Activated gamma-delta T cell treated with anti-CD3 and anti-CD28 coated beads, Interleukin-2, amount 50 U/mL, for 16 hours (primary cell): Measurements from ENCODE around the gene UGT3A2.

Experiments
- DNase-seq: peaks from one replicate; pipeline ENCODE4 v3.0.0-alpha.2; 2020; ENCODE audit warnings: low read depth

The UGT3A2 gene

DNA sequence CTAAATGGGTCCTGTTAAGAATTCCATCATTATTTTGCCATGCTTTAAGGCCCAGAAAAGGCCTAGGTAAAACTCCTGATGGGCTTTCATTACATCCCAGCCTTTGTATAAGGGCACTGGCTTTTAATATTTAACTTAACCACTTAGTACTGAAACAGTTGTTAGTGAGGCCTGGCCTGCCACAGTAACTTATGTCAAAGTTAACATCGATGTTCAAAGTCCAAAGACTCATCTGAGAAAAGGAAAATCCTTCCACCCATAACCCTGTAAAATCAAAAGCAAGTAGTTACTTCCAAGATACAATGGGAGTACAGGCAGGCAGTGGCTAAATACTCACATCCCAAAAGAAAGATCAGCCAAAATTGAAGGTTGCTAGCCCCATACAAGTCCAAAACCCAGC, 60.5 kb downstream of the UGT3A2 start:
- DNase-seq = no peak

DNA sequence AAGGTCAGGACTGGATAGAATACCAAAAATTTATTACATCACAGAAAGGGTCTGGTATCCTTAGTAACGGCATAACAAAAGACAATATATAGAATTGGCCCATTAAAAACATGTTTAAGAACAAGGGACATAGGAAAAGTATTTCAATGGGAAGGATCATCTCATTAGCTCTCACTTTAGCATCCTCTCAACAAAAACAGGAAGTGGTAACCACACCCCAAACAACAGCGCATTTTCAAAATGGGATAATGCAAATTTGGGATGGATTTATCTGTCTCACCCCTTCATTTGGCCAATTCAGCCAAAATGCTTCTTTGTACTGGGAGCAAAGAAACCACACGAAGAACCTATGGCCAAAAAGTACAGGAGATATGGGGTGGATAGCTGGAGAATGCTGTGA, 65.7 kb downstream of the UGT3A2 start:
- DNase-seq = no peak

- DNase-seq = no peak
These were observed 67.1 kb downstream of the UGT3A2 start for GRCh38 chr5:35999547-35999946.

DNA sequence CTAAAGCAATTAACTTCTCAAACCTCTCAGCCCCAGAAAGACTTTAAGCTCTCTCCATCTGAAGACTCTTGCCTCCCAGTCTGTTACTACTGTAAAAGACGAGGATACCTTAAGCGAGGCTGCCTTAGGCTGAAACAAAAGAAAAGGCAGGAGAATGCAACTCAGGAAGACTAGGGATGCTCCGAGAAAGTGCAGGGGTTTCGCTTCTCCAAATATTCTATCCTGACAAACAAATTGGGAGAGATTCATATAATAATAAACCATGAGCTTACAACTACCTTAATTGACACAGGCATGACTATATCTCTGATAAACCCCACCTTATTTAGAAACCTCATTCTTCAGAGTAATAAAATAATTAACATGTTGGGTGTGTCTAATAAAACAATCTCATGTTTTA, 70.6 kb downstream of the UGT3A2 start:
- no peak for DNase-seq

- no peak for DNase-seq
These were observed 75.6 kb downstream of the UGT3A2 start, which contains the start of gene UGT3A1 for GRCh38 chr5:35990941-35991611. UGT3A1 (minus strand) TSS chr5:35991390; CDS start chr5:35991240, 150 bp downstream.

GRCh38 chr5:35990520-35990919, 76.2 kb downstream of the UGT3A2 start:
- no peak for DNase-seq

DNA sequence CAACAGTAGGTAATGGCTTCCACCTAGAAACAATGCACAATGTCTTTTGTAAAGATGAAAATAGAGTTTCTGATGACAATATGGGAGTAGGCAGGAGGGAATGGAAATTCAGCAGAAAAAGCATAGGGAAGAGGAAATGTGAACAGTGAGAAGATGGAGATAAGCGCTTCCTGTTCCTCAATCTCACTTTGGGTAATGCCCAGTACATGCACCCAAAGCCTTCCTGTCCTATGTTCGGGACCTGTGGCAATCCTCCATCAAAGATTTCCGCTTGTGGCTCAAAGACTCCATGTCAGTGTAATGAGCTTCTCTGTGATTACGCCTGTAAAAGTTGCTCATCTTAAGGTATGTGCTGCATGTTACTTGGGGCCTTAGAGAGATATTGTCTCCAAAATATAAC, 78.2 kb downstream of the UGT3A2 start:
- no peak for DNase-seq

- DNase-seq = no peak
These were observed 78.9 kb downstream of the UGT3A2 start for GRCh38 chr5:35987776-35988175.
